Caco-2 (cell line): Measurements from ENCODE around the gene CRLF3. TPM values are rescaled to one million over a fixed set of nuclear protein-coding genes. Genes with fewer than 3 reads are reported as not detected.

Source experiments
- BruUV-seq: library from RNA; stranded (reverse); fragments of 400-500 nt; replicated peaks from 2 replicates; lab custom pipeline; 2021; lab: Mats Ljungman, UMichigan
- CTCF ChIA-PET: fragments of 300-600 bp; sonication (Branson Sonifier 250); formaldehyde crosslinking; loops from one replicate; lab custom pipeline; 2022; ENCODE audit warnings: antibody characterized with exemption; lab: Charles Lee
- POLR2A ChIA-PET: fragments of 300-600 bp; sonication (Branson Sonifier 250); formaldehyde crosslinking; loops from one replicate; lab custom pipeline; 2022; ENCODE audit warnings: antibody characterized with exemption; lab: Charles Lee
- DNase-seq, 2 experiments: peaks; one replicate each; pipeline versions ENCODE4 v3.0.0 to v3.0.0-alpha.2; 2020 to 2022
- H3K27me3 ChIP-seq: replicated peaks from 2 replicates; pipeline ENCODE4 v1.6.0; 2011; ENCODE audit warnings: low read length; ENCODE audit not compliant: control insufficient read depth, insufficient read depth
- H3K36me3 ChIP-seq: 2 replicates; pipeline ENCODE4 v1.5.1; 2011; ENCODE audit warnings: low read length; ENCODE audit not compliant: control insufficient read depth, insufficient read depth
- H3K4me1 ChIP-seq: fragments of 250-450 bp; sonication (Bioruptor Pico); 2 replicates; pipeline ENCODE4 v1.5.1; 2020; ENCODE audit warnings: mild to moderate bottlenecking
- H3K4me3 ChIP-seq: 2 replicates; pipeline ENCODE4 v1.5.1; 2011; ENCODE audit warnings: low read depth, mild to moderate bottlenecking, control low read depth, low read length
- H3K9me3 ChIP-seq: fragments of 250-450 bp; sonication (Bioruptor Pico); 2 replicates; pipeline ENCODE4 v1.5.1; 2020; ENCODE audit warnings: mild to moderate bottlenecking, moderate library complexity
- H3K27ac Mint-ChIP-seq: one replicate; pipeline ENCODE4 v1.8.0; 2022; ENCODE audit warnings: mixed read lengths; ENCODE audit not compliant: unreplicated experiment
- H3K27me3 Mint-ChIP-seq: one replicate; pipeline ENCODE4 v1.8.0; 2022; ENCODE audit warnings: mixed read lengths; ENCODE audit not compliant: insufficient read depth, unreplicated experiment
- H3K36me3 Mint-ChIP-seq: one replicate; pipeline ENCODE4 v1.8.0; 2022; ENCODE audit warnings: mild to moderate bottlenecking, mixed read lengths; ENCODE audit not compliant: insufficient read depth, unreplicated experiment
- H3K4me1 Mint-ChIP-seq: one replicate; pipeline ENCODE4 v1.8.0; 2022; ENCODE audit warnings: low read depth, mixed read lengths; ENCODE audit not compliant: unreplicated experiment
- H3K4me3 Mint-ChIP-seq: one replicate; pipeline ENCODE4 v1.8.0; 2022; ENCODE audit warnings: mild to moderate bottlenecking, moderate library complexity, mixed read lengths; ENCODE audit not compliant: unreplicated experiment
- H3K9me3 Mint-ChIP-seq: one replicate; pipeline ENCODE4 v1.8.0; 2022; ENCODE audit warnings: mixed read lengths; ENCODE audit not compliant: unreplicated experiment
- intact Hi-C: fragments of 100-400 bp; cut with micrococcal nuclease; formaldehyde crosslinking; loops from one replicate; pipeline ENCODE4 v1.10.0; 2022; ENCODE audit not compliant: unreplicated experiment
- total RNA-seq: library from RNA; stranded (reverse); gene quantifications from 2 replicates; pipeline ENCODE4 v1.2.3, GENCODE V29; 2022
- TF ChIP-seq, protein P1 (sequence below), 2 experiments: fragments of 200-600 bp in 1 of 2; IDR thresholded peaks; 1 replicate in 1 of 2; 2 replicates in 1 of 2; pipeline versions ENCODE4 v1.5.1 to v1.8.0; 2011 to 2022; ENCODE audit warnings: antibody characterized with exemption in 1 of 2, control low read depth in 1 of 2, inconsistent platforms in 1 of 2, low read depth in 1 of 2, low read length in 1 of 2, mild to moderate bottlenecking in 1 of 2, moderate library complexity in 1 of 2; ENCODE audit not compliant: insufficient read depth in 1 of 2, severe bottlenecking in 1 of 2, unreplicated experiment in 1 of 2

Gene CRLF3
- total RNA-seq, 1 experiment from 2014 or later: 16.3 TPM

DNA sequence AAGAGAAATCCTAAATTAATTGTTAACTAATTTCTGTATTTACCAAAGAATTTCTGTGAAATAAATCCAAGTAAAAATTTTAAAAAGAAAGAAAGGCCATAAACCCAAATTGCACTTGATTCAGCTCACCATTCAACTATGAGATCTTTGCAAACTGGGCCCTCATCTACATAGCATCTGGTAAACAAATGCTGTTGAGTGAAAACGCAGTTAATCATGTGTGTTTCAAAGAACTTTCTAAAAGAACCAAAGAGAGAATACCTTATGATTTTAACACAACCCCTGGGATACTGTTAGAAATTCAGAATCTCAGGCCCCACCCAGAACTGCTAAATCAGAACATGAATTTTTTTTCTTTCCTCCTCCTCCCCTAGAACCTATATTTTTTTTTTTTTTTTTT lies 16.6 kb downstream of the CRLF3 start:
- H3K9me3 Mint-ChIP-seq: no peaks in the 10 kb centered on the region
- ChIA-PET CTCF (no interaction called here), POLR2A (no interaction called here)
- Histone ChIP-seq H3K4me1 (no peaks in the 10 kb centered on the region), H3K27me3 (no peaks in the 10 kb centered on the region), H3K9me3 (no peaks in the 10 kb centered on the region), H3K4me3 (no peak overlapping the region), H3K36me3 (no peaks in the 10 kb centered on the region; the same call in 1 of the 2 replicates)
- H3K4me3 Mint-ChIP-seq: no peak overlapping the region
- DNase-seq: no peak
- no peak overlapping the region for H3K27ac Mint-ChIP-seq
- no peaks in the 10 kb centered on the region for H3K27me3 Mint-ChIP-seq
- peaks cover 38% of the 10 kb centered on the region for H3K36me3 Mint-ChIP-seq
- no TSS peak for BruUV-seq
- intact Hi-C loops: no loop called here
- TF ChIP-seq, protein P1, sequence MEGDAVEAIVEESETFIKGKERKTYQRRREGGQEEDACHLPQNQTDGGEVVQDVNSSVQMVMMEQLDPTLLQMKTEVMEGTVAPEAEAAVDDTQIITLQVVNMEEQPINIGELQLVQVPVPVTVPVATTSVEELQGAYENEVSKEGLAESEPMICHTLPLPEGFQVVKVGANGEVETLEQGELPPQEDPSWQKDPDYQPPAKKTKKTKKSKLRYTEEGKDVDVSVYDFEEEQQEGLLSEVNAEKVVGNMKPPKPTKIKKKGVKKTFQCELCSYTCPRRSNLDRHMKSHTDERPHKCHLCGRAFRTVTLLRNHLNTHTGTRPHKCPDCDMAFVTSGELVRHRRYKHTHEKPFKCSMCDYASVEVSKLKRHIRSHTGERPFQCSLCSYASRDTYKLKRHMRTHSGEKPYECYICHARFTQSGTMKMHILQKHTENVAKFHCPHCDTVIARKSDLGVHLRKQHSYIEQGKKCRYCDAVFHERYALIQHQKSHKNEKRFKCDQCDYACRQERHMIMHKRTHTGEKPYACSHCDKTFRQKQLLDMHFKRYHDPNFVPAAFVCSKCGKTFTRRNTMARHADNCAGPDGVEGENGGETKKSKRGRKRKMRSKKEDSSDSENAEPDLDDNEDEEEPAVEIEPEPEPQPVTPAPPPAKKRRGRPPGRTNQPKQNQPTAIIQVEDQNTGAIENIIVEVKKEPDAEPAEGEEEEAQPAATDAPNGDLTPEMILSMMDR (IDR thresholded peaks at IDR 0.05; ENCODE audit: insufficient read depth in 1 of 2, low read depth in 1 of 2, low read length in 1 of 2, severe bottlenecking in 1 of 2, unreplicated experiment in 1 of 2): no peak
- no peaks in the 10 kb centered on the region for H3K4me1 Mint-ChIP-seq

DNA sequence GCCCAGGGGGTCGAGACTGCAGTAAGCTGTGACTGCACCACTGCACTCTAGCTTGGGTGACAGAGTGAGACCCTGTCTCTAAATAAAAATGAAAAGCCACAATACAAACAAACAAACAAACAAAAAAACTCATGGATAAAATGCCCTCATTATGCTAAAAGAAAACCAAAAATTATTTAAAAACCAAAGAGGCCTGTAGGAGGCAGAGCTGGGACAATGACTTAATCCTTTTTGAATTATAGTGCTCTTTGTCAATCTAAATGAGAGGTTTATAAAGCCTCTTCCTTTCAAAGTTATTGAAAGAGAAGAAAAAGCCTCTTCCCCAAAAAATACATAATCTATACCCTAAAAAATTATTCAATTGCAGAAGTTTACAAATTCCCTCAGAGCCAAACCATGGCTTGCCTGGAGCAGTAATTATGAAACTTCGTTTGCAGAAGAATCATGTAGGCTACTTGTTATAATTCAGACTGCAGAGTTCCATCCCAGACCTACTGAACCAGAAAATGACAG lies 18.5 kb downstream of the CRLF3 start:
- Mint-ChIP-seq H3K9me3 (no peaks in the 10 kb centered on the region), H3K27ac (no peak overlapping the region), H3K36me3 (peaks cover 48% of the 10 kb centered on the region), H3K27me3 (no peaks in the 10 kb centered on the region), H3K4me1 (no peaks in the 10 kb centered on the region), H3K4me3 (no peak overlapping the region)
- ChIA-PET POLR2A (no interaction called here), CTCF (no interaction called here)
- no peaks in the 10 kb centered on the region for H3K4me1 ChIP-seq
- DNase-seq: no peak
- H3K36me3 ChIP-seq: no peaks in the 10 kb centered on the region
- no peaks in the 10 kb centered on the region for H3K9me3 ChIP-seq
- intact Hi-C loops: no loop called here
- H3K4me3 ChIP-seq: no peak overlapping the region
- no peaks in the 10 kb centered on the region for H3K27me3 ChIP-seq
- BruUV-seq: no TSS peak
- TF ChIP-seq, protein P1 (IDR thresholded peaks at IDR 0.05; ENCODE audit: insufficient read depth in 1 of 2, low read depth in 1 of 2, low read length in 1 of 2, severe bottlenecking in 1 of 2, unreplicated experiment in 1 of 2): no peak

DNA sequence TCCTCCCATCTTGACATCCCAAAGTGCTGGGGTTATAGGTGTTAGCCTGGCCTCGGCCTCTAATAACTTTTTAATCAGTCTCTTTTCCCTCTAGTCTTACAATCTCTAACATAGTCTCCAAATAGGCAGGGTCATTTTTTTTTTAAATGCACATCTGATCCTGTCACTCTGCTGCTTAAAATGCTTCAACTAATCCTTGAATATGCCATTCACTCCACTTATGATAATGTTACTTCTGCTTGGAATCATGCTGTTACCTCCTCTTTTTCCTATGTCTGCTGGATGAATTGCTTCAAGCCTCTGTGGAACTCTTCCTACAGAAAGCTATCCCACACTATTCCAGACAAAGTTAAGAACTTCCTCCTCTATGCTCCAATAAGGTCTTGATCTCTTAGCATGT lies 22.8 kb downstream of the CRLF3 start:
- Mint-ChIP-seq H3K27me3 (no peaks in the 10 kb centered on the region), H3K36me3 (peaks cover 63% of the 10 kb centered on the region), H3K9me3 (no peaks in the 10 kb centered on the region), H3K4me1 (no peaks in the 10 kb centered on the region), H3K4me3 (no peak overlapping the region), H3K27ac (no peak overlapping the region)
- no peak for DNase-seq
- ChIA-PET CTCF (no interaction called here), POLR2A (no interaction called here)
- intact Hi-C loops: no loop called here
- Histone ChIP-seq H3K27me3 (no peaks in the 10 kb centered on the region), H3K4me1 (no peaks in the 10 kb centered on the region), H3K4me3 (no peak overlapping the region), H3K36me3 (no peaks in the 10 kb centered on the region), H3K9me3 (no peaks in the 10 kb centered on the region)
- TF ChIP-seq, protein P1 (IDR thresholded peaks at IDR 0.05; ENCODE audit: insufficient read depth in 1 of 2, low read depth in 1 of 2, low read length in 1 of 2, severe bottlenecking in 1 of 2, unreplicated experiment in 1 of 2): no peak
- BruUV-seq: no TSS peak
